ENCODE data around the gene MUC5AC. TPM values are rescaled to one million over a fixed set of nuclear protein-coding genes. Genes with fewer than 3 reads are reported as not detected.

MUC5AC gene
- total and polyA plus RNA-seq, 2 of the 13 experiments (the other 11 are each of a cell fraction or from before 2014, with no cell fraction given): under 0.01 TPM; not detected in 1

Other genes starting within 250 kb of the MUC5AC start
- 39.6 and 65.1 TPM in 2 replicates for gene CHID1, start 247.1 kb upstream of the MUC5AC start, total RNA-seq (2016; rRNA removed; fragmentation: Illumina TruSeq; extraction: Trizol)
- 93.6 and 102 TPM in 2 replicates for gene CHID1, start 247.1 kb upstream of the MUC5AC start, polyA plus RNA-seq (2011; rRNA removed)
- 25.7 and 25.9 TPM in 2 replicates for gene AP2A2, start 232.1 kb upstream of the MUC5AC start, total RNA-seq (2016; rRNA removed; fragmentation: Illumina TruSeq; extraction: Trizol)
- gene AP2A2, start 232.1 kb upstream of the MUC5AC start, polyA plus RNA-seq (2011; rRNA removed): 74.5 and 75.7 TPM in 2 replicates
- not detected in 2 replicates for gene MUC6, start 121.2 kb upstream of the MUC5AC start, total RNA-seq (2016; rRNA removed; fragmentation: Illumina TruSeq; extraction: Trizol)
- gene MUC6, start 121.2 kb upstream of the MUC5AC start, polyA plus RNA-seq (2011; rRNA removed): not detected in 2 replicates
- not detected in 2 replicates for gene MUC2, start 83.1 kb upstream of the MUC5AC start, total RNA-seq (2016; rRNA removed; fragmentation: Illumina TruSeq; extraction: Trizol)
- gene MUC2, start 83.1 kb upstream of the MUC5AC start, polyA plus RNA-seq (2011; rRNA removed): under 0.01 TPM in 1 of 2 replicates, not detected in the other
- gene MUC5B, start 65.1 kb downstream of the MUC5AC start, total RNA-seq (2016; rRNA removed; fragmentation: Illumina TruSeq; extraction: Trizol): not detected in 2 replicates
- gene MUC5B, start 65.1 kb downstream of the MUC5AC start, polyA plus RNA-seq (2011; rRNA removed): 0.01 and 0.05 TPM in 2 replicates
- 19.4 and 25.9 TPM in 2 replicates for gene TOLLIP, start 151.7 kb downstream of the MUC5AC start, total RNA-seq (2016; rRNA removed; fragmentation: Illumina TruSeq; extraction: Trizol)
- 44.2 and 47.5 TPM in 2 replicates for gene TOLLIP, start 151.7 kb downstream of the MUC5AC start, polyA plus RNA-seq (2011; rRNA removed)
- gene BRSK2, start 232.0 kb downstream of the MUC5AC start, total RNA-seq (2016; rRNA removed; fragmentation: Illumina TruSeq; extraction: Trizol): 0.84 and 1.1 TPM in 2 replicates
- 0.74 and 2.3 TPM in 2 replicates for gene BRSK2, start 232.0 kb downstream of the MUC5AC start, polyA plus RNA-seq (2011; rRNA removed)

Measured in HepG2 (cell line).